AG09309 (cell line): ENCODE results near the gene IGSF3.

Source experiments
- DNase-seq: peaks from one replicate; pipeline ENCODE4 v3.0.0-alpha.2; 2010; ENCODE audit warnings: low read depth
- H3K4me3 ChIP-seq: 2 replicates; pipeline ENCODE4 v1.5.1; 2011; ENCODE audit warnings: mild to moderate bottlenecking, low read depth, low read length, moderate library complexity; ENCODE audit not compliant: control insufficient read depth
- CTCF ChIP-seq: IDR thresholded peaks from 2 replicates; pipeline ENCODE4 v1.5.1; 2011; ENCODE audit warnings: mild to moderate bottlenecking, low read depth, low read length, inconsistent platforms; ENCODE audit not compliant: insufficient read depth, control insufficient read depth; ENCODE audit errors: missing control alignments

IGSF3 gene

GRCh38 chr1:116667575-116668105 lies at the start of gene IGSF3:
Gene IGSF3 (minus strand): TSS chr1:116667733. CDS start chr1:116666326, 1,407 bp downstream.
- H3K4me3 ChIP-seq: peak within 1 kb of the TSS; percentile 29

GRCh38 chr1:116717318-116717717 lies 49.8 kb upstream of the IGSF3 start:
- no peak overlapping the region for H3K4me3 ChIP-seq
- TF ChIP-seq CTCF: no peak
- no peak for DNase-seq

More at GRCh38 chr1:116667575-116668105, at the start of gene IGSF3:
- TF ChIP-seq CTCF: no peak
- DNase-seq: no peak

GRCh38 chr1:116716391-116716790 lies 48.9 kb upstream of the IGSF3 start:
- no peak for DNase-seq
- TF ChIP-seq CTCF: no peak
- no peak overlapping the region for H3K4me3 ChIP-seq

- DNase-seq: no peak
Observed at GRCh38 chr1:116713474-116713873, 45.9 kb upstream of the IGSF3 start.

GRCh38 chr1:116712510-116712909 lies 45.0 kb upstream of the IGSF3 start:
- TF ChIP-seq CTCF: no peak

More at GRCh38 chr1:116713474-116713873, 45.9 kb upstream of the IGSF3 start:
- H3K4me3 ChIP-seq: no peak overlapping the region
- TF ChIP-seq CTCF: no peak

GRCh38 chr1:116711263-116711840 lies 43.8 kb upstream of the IGSF3 start:
- DNase-seq: no peak
- TF ChIP-seq CTCF: no peak
- no peak overlapping the region for H3K4me3 ChIP-seq

More at GRCh38 chr1:116712510-116712909, 45.0 kb upstream of the IGSF3 start:
- no peak for DNase-seq
- H3K4me3 ChIP-seq: no peak overlapping the region
